ENCODE measurements around the gene SYT13.

The SYT13 gene

DNA sequence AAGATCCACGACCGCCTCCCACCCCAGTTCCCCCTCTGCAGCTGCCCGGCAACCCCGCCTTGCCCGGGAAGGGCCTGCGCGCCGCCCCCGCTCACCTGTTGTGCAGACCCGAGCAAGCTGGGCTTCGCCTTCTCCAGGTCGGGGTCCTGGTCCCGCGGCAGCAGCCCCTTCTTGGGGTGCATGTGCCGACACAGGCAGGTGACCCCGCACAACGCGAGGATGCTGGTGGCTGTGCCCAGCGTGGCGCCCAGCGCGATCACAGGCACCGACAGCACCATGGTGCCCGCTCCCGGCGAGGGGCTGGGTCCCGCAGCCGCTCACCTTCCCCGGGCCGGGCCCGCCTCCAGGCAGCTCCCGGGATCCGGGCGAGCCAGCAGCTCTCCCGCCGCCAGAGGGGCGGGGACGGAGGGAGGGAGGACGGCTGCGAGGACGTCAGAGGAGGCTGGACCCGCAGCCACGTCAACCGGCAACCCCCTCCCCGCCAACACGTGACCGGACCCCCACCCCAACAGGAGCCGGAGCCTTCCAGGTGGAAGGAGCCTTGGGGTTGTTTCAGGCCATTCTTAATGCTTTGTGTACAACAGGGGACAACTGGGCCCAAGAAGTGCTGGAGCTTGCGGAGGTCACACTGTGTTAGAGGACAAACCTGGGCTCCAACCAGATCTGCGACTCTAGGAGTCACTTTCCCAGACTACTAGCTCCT is at the start of gene SYT13:
SYT13 (minus strand) TSS at position 412 of the 703 bp plus-strand sequence; CDS start at position 278, 134 bp downstream.
- no peak for DNase-seq (ENCODE audit: extremely low read depth, insufficient read length)
- Histone ChIP-seq H3K4me3 (replicated peaks; ENCODE audit: low read depth, low read length) (no peak within 1 kb of the TSS), H3K27me3 (replicated peaks; ENCODE audit: control insufficient read depth, insufficient read depth, low read length) (peaks cover 3% of the 10 kb centered on the region), H3K36me3 (ENCODE audit: control insufficient read depth, insufficient read depth, low read length) (no peaks in the 10 kb centered on the region)
- TF ChIP-seq, protein P1, sequence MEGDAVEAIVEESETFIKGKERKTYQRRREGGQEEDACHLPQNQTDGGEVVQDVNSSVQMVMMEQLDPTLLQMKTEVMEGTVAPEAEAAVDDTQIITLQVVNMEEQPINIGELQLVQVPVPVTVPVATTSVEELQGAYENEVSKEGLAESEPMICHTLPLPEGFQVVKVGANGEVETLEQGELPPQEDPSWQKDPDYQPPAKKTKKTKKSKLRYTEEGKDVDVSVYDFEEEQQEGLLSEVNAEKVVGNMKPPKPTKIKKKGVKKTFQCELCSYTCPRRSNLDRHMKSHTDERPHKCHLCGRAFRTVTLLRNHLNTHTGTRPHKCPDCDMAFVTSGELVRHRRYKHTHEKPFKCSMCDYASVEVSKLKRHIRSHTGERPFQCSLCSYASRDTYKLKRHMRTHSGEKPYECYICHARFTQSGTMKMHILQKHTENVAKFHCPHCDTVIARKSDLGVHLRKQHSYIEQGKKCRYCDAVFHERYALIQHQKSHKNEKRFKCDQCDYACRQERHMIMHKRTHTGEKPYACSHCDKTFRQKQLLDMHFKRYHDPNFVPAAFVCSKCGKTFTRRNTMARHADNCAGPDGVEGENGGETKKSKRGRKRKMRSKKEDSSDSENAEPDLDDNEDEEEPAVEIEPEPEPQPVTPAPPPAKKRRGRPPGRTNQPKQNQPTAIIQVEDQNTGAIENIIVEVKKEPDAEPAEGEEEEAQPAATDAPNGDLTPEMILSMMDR (IDR thresholded peaks at IDR 0.05; ENCODE audit: insufficient read depth, low read length, poor library complexity, severe bottlenecking) = no peak

DNA sequence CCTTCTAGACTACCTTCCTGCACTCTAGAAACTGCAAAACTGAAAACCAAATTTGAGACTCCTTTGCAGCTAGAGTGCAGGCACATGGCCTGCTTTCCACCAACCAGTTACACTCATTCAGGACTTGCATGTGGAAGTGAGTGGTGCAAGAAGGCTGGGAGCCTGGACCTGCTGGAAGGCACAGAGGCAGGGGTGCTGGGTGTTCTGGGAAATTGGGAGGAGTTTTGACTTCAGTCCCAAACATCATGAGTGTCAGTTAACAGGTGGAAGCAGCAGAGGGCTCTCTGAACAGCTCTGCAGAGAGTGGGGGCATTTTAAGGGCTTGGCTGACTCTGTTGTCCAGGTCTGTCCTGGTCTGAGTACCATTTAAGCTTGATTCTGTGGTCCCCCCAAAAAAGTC is 49.3 kb upstream of the SYT13 start:
- no peak overlapping the region for H3K4me3 ChIP-seq (replicated peaks; ENCODE audit: low read depth, low read length)
- TF ChIP-seq, protein P1 (IDR thresholded peaks at IDR 0.05; ENCODE audit: insufficient read depth, low read length, poor library complexity, severe bottlenecking) = no peak
- no peaks in the 10 kb centered on the region for H3K36me3 ChIP-seq (ENCODE audit: control insufficient read depth, insufficient read depth, low read length)
- H3K27me3 ChIP-seq (replicated peaks; ENCODE audit: control insufficient read depth, insufficient read depth, low read length) = peaks cover 2% of the 10 kb centered on the region; the same call in 1 of the 2 replicates
- DNase-seq (ENCODE audit: extremely low read depth, insufficient read length) = no peak

DNA sequence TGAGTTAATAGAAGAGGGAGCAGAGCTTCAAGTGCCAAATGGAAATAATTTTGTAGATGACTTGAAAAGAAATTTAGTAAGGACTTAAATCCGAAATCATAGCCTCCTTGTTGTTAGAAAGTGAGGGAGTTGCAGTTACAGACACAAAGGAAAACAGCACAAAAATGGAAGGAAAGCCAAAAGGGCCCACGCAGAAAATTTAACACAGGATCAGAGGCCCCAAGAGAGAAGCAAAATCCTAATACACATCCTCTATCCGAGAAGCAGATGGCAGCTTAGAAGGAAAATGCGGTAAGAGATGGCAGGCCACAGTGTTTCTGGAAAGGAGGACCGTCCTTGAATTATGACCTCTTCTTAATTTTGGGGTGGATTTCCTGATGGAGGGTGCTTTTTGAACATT is 48.7 kb upstream of the SYT13 start:
- no peak overlapping the region for H3K4me3 ChIP-seq (replicated peaks; ENCODE audit: low read depth, low read length)
- TF ChIP-seq, protein P1 (IDR thresholded peaks at IDR 0.05; ENCODE audit: insufficient read depth, low read length, poor library complexity, severe bottlenecking) = no peak
- no peak for DNase-seq (ENCODE audit: extremely low read depth, insufficient read length)
- no peaks in the 10 kb centered on the region for H3K36me3 ChIP-seq (ENCODE audit: control insufficient read depth, insufficient read depth, low read length)
- peaks cover 2% of the 10 kb centered on the region; the same call in 1 of the 2 replicates for H3K27me3 ChIP-seq (replicated peaks; ENCODE audit: control insufficient read depth, insufficient read depth, low read length)

- Histone ChIP-seq H3K4me3 (replicated peaks; ENCODE audit: low read depth, low read length) (no peak overlapping the region), H3K36me3 (ENCODE audit: control insufficient read depth, insufficient read depth, low read length) (no peaks in the 10 kb centered on the region), H3K27me3 (replicated peaks; ENCODE audit: control insufficient read depth, insufficient read depth, low read length) (peaks cover 2% of the 10 kb centered on the region; the same call in 1 of the 2 replicates)
- TF ChIP-seq, protein P1 (IDR thresholded peaks at IDR 0.05; ENCODE audit: insufficient read depth, low read length, poor library complexity, severe bottlenecking) = no peak
- no peak for DNase-seq (ENCODE audit: extremely low read depth, insufficient read length)
These were observed 48.3 kb upstream of the SYT13 start for GRCh38 chr11:45334410-45334809.

- Histone ChIP-seq H3K36me3 (ENCODE audit: control insufficient read depth, insufficient read depth, low read length) (no peaks in the 10 kb centered on the region), H3K27me3 (replicated peaks; ENCODE audit: control insufficient read depth, insufficient read depth, low read length) (peaks cover 2% of the 10 kb centered on the region; the same call in 1 of the 2 replicates), H3K4me3 (replicated peaks; ENCODE audit: low read depth, low read length) (no peak overlapping the region)
- TF ChIP-seq, protein P1 (IDR thresholded peaks at IDR 0.05; ENCODE audit: insufficient read depth, low read length, poor library complexity, severe bottlenecking) = no peak
- no peak for DNase-seq (ENCODE audit: extremely low read depth, insufficient read length)
These were observed 47.1 kb upstream of the SYT13 start for GRCh38 chr11:45333001-45333971.

All from GM06990 (cell line).